H9 (cell line): Measurements from ENCODE around the gene CALML5. TPM values are rescaled to one million over a fixed set of nuclear protein-coding genes. Genes with fewer than 3 reads are reported as not detected.

Source experiments
- DNase-seq: peaks from one replicate; pipeline ENCODE4 v3.0.0-alpha.2; 2017
- H2AFZ ChIP-seq: one replicate; pipeline ENCODE4 v1.6.1; 2013; ENCODE audit warnings: mild to moderate bottlenecking, low read length, control low read depth, moderate library complexity
- H2AK5ac ChIP-seq: 2 replicates; pipeline ENCODE4 v1.6.1; 2013; ENCODE audit warnings: low read length, control low read depth, mixed read lengths; ENCODE audit not compliant: insufficient read length
- H2BK120ac ChIP-seq: one replicate; pipeline ENCODE4 v1.6.1; 2013; ENCODE audit warnings: low read depth, mild to moderate bottlenecking, low read length, control low read depth, inconsistent platforms; ENCODE audit not compliant: poor library complexity, severe bottlenecking
- H2BK12ac ChIP-seq: 2 replicates; pipeline ENCODE4 v1.6.1; 2013; ENCODE audit warnings: low read length, control low read depth, mixed read lengths, low read depth; ENCODE audit not compliant: insufficient read length
- H2BK15ac ChIP-seq: 2 replicates; pipeline ENCODE4 v1.6.1; 2013; ENCODE audit warnings: low read depth, low read length, control low read depth
- H2BK20ac ChIP-seq: one replicate; pipeline ENCODE4 v1.6.1; 2013; ENCODE audit warnings: low read depth, mild to moderate bottlenecking, low read length, control low read depth, inconsistent platforms; ENCODE audit not compliant: poor library complexity, severe bottlenecking
- H2BK5ac ChIP-seq: 2 replicates; pipeline ENCODE4 v1.6.1; 2013; ENCODE audit warnings: low read length, control low read depth, mixed read lengths; ENCODE audit not compliant: insufficient read length
- H3K14ac ChIP-seq: 2 replicates; pipeline ENCODE4 v1.6.1; 2013; ENCODE audit warnings: low read length, control low read depth; ENCODE audit not compliant: insufficient read depth
- H3K18ac ChIP-seq: 2 replicates; pipeline ENCODE4 v1.6.1; 2013; ENCODE audit warnings: low read depth, mild to moderate bottlenecking, mixed read lengths, low read length, control low read depth; ENCODE audit not compliant: insufficient read length
- H3K23ac ChIP-seq: 2 replicates; pipeline ENCODE4 v1.6.1; 2013; ENCODE audit warnings: low read length, control low read depth, mixed read lengths, low read depth; ENCODE audit not compliant: insufficient read length
- H3K23me2 ChIP-seq: 2 replicates; pipeline ENCODE4 v1.6.1; 2013; ENCODE audit warnings: low read depth, mild to moderate bottlenecking, mixed read lengths, low read length, control low read depth; ENCODE audit not compliant: insufficient read length, poor library complexity, severe bottlenecking
- H3K27ac ChIP-seq: 2 replicates; pipeline ENCODE4 v1.5.1; 2013; ENCODE audit warnings: low read length, control low read depth, mixed read lengths, low read depth; ENCODE audit not compliant: insufficient read length
- H3K27me3 ChIP-seq: 2 replicates; pipeline ENCODE4 v1.6.1; 2013; ENCODE audit warnings: low read length, control low read depth, inconsistent platforms; ENCODE audit not compliant: insufficient read depth
- H3K4ac ChIP-seq: 2 replicates; pipeline ENCODE4 v1.6.1; 2013; ENCODE audit warnings: low read depth, mild to moderate bottlenecking, control low read depth, inconsistent platforms, low read length, moderate library complexity
- H3K4me1 ChIP-seq: 2 replicates; pipeline ENCODE4 v1.6.1; 2013; ENCODE audit warnings: low read length, control low read depth, inconsistent platforms; ENCODE audit not compliant: insufficient read depth
- H3K4me2 ChIP-seq: 2 replicates; pipeline ENCODE4 v1.6.1; 2013; ENCODE audit warnings: low read length, control low read depth, mixed read lengths; ENCODE audit not compliant: insufficient read length, insufficient read depth
- H3K56ac ChIP-seq: 2 replicates; pipeline ENCODE4 v1.6.1; 2013; ENCODE audit warnings: low read depth, mild to moderate bottlenecking, mixed read lengths, low read length, control low read depth; ENCODE audit not compliant: insufficient read length
- H3K79me1 ChIP-seq: 2 replicates; pipeline ENCODE4 v1.6.1; 2013; ENCODE audit warnings: low read depth, mild to moderate bottlenecking, moderate library complexity, low read length, control low read depth, inconsistent platforms; ENCODE audit not compliant: insufficient read depth, poor library complexity, severe bottlenecking
- H3K79me2 ChIP-seq: 2 replicates; pipeline ENCODE4 v1.6.1; 2013; ENCODE audit warnings: low read length, control low read depth, inconsistent platforms; ENCODE audit not compliant: insufficient read depth
- H3K9ac ChIP-seq: 2 replicates; pipeline ENCODE4 v1.6.1; 2013; ENCODE audit warnings: low read length, control low read depth, mixed read lengths; ENCODE audit not compliant: insufficient read length; ENCODE audit errors: extremely low read depth
- H3K9me3 ChIP-seq: one replicate; pipeline ENCODE4 v1.6.1; 2013; ENCODE audit warnings: low read depth, low read length, inconsistent platforms; ENCODE audit not compliant: control insufficient read depth
- H3T11ph ChIP-seq: one replicate; pipeline ENCODE4 v1.6.1; 2013; ENCODE audit warnings: mild to moderate bottlenecking, low read length, control low read depth, inconsistent platforms
- H4K20me1 ChIP-seq: one replicate; pipeline ENCODE4 v1.6.1; 2013; ENCODE audit not compliant: control insufficient read depth, insufficient read length, insufficient read depth
- H4K5ac ChIP-seq: 2 replicates; pipeline ENCODE4 v1.6.1; 2013; ENCODE audit warnings: low read depth, mild to moderate bottlenecking, mixed read lengths, low read length, control low read depth; ENCODE audit not compliant: insufficient read length
- H4K8ac ChIP-seq: replicated peaks from 2 replicates; pipeline ENCODE4 v1.6.1; 2013; ENCODE audit warnings: low read length, control low read depth, mixed read lengths, low read depth; ENCODE audit not compliant: insufficient read length
- H4K91ac ChIP-seq: 2 replicates; pipeline ENCODE4 v1.6.1; 2013; ENCODE audit warnings: low read depth, mild to moderate bottlenecking, moderate library complexity, mixed read lengths, low read length, control low read depth; ENCODE audit not compliant: insufficient read length
- H3K27ac Mint-ChIP-seq, 3 experiments: 2 replicates in 2 of 3; 3 replicates in 1 of 3; pipeline ENCODE4 v1.8.0; 2020 to 2021; ENCODE audit warnings: mixed read lengths in 3 of 3, mild to moderate bottlenecking in 1 of 3, moderate library complexity in 1 of 3
- H3K27me3 Mint-ChIP-seq: 2 replicates; pipeline ENCODE4 v1.8.0; 2021; ENCODE audit warnings: low read depth, mild to moderate bottlenecking, moderate library complexity, mixed read lengths
- H3K36me3 Mint-ChIP-seq, 3 experiments: 2 replicates in 2 of 3; 3 replicates in 1 of 3; pipeline ENCODE4 v1.8.0; 2020 to 2021; ENCODE audit warnings: low read depth in 3 of 3, mixed read lengths in 3 of 3; ENCODE audit not compliant: insufficient read depth in 1 of 3
- H3K4me1 Mint-ChIP-seq, 2 experiments: 2 replicates each; pipeline ENCODE4 v1.8.0; 2020; ENCODE audit warnings: mixed read lengths in 2 of 2
- H3K4me3 Mint-ChIP-seq, 2 experiments: 2 replicates in 1 of 2; 3 replicates in 1 of 2; pipeline ENCODE4 v1.8.0; 2020 to 2021; ENCODE audit warnings: mild to moderate bottlenecking in 2 of 2, mixed read lengths in 2 of 2, moderate library complexity in 1 of 2
- H3K9me3 Mint-ChIP-seq, 2 experiments: 2 replicates in 1 of 2; 3 replicates in 1 of 2; pipeline ENCODE4 v1.8.0; 2020; ENCODE audit warnings: mild to moderate bottlenecking in 2 of 2, mixed read lengths in 2 of 2, moderate library complexity in 1 of 2
- WGBS: extraction: QIAGEN DNeasy Blood & Tissue Kit; methylation state at CpG from one replicate; pipeline ENCODE4 v1.1.7; 2013; ENCODE audit warnings: missing lambda C conversion rate, low lambda C conversion rate, mixed read lengths; ENCODE audit not compliant: insufficient read length; ENCODE audit errors: extremely low coverage; 5-methylcytosine and 5-hydroxymethylcytosine counted together
- total RNA-seq: library from RNA; stranded (reverse); gene quantifications from 2 replicates; pipeline ENCODE4 v1.2.1, GENCODE V29; 2021
- TF ChIP-seq, protein P1 (sequence below): fragments of 200-600 bp; sonication (generic); conservative IDR thresholded peaks from 3 replicates; pipeline ENCODE4 v1.8.0; 2021; ENCODE audit warnings: antibody characterized with exemption, mild to moderate bottlenecking

Gene CALML5
- total RNA-seq, 1 experiment from 2014 or later: not detected

DNA sequence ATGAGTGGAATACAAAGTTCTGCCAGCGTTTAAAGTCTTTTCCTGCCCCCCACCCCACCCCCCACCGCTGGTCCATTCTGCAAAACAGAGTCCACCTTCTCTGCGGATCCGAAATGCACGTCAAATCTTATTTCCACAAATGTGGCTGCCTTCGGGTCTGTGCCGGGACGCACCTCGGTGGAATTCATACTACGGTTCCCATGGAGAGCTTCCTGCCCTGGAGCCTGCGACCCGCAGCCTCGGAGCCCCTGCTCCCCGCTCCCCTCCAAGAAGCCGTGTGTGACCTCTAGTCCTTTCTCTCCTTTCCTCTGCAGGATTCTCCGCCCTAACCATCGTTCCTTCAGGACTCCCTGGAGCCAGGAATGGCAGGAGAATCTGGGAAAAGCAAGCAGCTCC lies 12.5 kb upstream of the CALML5 start:
- no peak overlapping the region for H2AFZ ChIP-seq
- no peaks in the 10 kb centered on the region for H3K9me3 ChIP-seq
- no peaks in the 10 kb centered on the region; a peak in 2 of 5 replicates for H3K9me3 Mint-ChIP-seq
- H3K79me2 ChIP-seq: no peaks in the 10 kb centered on the region
- no peak overlapping the region for H3K23ac ChIP-seq
- peaks cover 5% of the 10 kb centered on the region for H3K27me3 Mint-ChIP-seq
- H3K27ac Mint-ChIP-seq: no peak overlapping the region
- H3K56ac ChIP-seq: no peak overlapping the region
- H3K4me1 ChIP-seq: no peaks in the 10 kb centered on the region
- no peak overlapping the region for H2AK5ac ChIP-seq
- no peak overlapping the region for H2BK15ac ChIP-seq
- H3K27ac ChIP-seq: no peak overlapping the region
- WGBS: no CpG with 5 or more reads among the region's 17 CpGs
- no peak overlapping the region for H2BK20ac ChIP-seq
- H3T11ph ChIP-seq: no peak overlapping the region
- no peaks in the 10 kb centered on the region for H3K23me2 ChIP-seq
- H2BK5ac ChIP-seq: no peak overlapping the region
- H3K27me3 ChIP-seq: no peaks in the 10 kb centered on the region
- H3K4ac ChIP-seq: no peak overlapping the region
- no peaks in the 10 kb centered on the region for H4K20me1 ChIP-seq
- H3K9ac ChIP-seq: no peak overlapping the region
- H3K18ac ChIP-seq: no peak overlapping the region
- H3K4me3 Mint-ChIP-seq: no peak overlapping the region
- no peaks in the 10 kb centered on the region for H3K36me3 Mint-ChIP-seq
- H4K8ac ChIP-seq: no peak overlapping the region
- H2BK120ac ChIP-seq: no peak overlapping the region
- H3K4me1 Mint-ChIP-seq: peaks cover 9 to 21% of the 10 kb centered on the region in 2 experiments
- no peak overlapping the region for H4K91ac ChIP-seq
- no peak overlapping the region for H3K14ac ChIP-seq
- H4K5ac ChIP-seq: no peak overlapping the region
- TF ChIP-seq, protein P1, sequence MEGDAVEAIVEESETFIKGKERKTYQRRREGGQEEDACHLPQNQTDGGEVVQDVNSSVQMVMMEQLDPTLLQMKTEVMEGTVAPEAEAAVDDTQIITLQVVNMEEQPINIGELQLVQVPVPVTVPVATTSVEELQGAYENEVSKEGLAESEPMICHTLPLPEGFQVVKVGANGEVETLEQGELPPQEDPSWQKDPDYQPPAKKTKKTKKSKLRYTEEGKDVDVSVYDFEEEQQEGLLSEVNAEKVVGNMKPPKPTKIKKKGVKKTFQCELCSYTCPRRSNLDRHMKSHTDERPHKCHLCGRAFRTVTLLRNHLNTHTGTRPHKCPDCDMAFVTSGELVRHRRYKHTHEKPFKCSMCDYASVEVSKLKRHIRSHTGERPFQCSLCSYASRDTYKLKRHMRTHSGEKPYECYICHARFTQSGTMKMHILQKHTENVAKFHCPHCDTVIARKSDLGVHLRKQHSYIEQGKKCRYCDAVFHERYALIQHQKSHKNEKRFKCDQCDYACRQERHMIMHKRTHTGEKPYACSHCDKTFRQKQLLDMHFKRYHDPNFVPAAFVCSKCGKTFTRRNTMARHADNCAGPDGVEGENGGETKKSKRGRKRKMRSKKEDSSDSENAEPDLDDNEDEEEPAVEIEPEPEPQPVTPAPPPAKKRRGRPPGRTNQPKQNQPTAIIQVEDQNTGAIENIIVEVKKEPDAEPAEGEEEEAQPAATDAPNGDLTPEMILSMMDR: no peak
- H2BK12ac ChIP-seq: no peak overlapping the region
- H3K4me2 ChIP-seq: no peak overlapping the region
- no peaks in the 10 kb centered on the region for H3K79me1 ChIP-seq
- no peak for DNase-seq
